Measurements from ENCODE around the gene MECP2. TPM values are rescaled to one million over a fixed set of nuclear protein-coding genes. Genes with fewer than 3 reads are reported as not detected.

MECP2 gene
- total RNA-seq, 1 donor from 2014 or later, result 21.1 TPM

- TF ChIP-seq CTCF (IDR thresholded peaks at IDR 0.05; ENCODE audit: insufficient read depth, low read length, severe bottlenecking), result no peak
- Histone ChIP-seq H3K36me3 (ENCODE audit: control insufficient read depth, insufficient read depth, low read length) (peaks cover 3% of the 10 kb centered on the region), H3K4me3 (ENCODE audit: low read depth, low read length) (no peak overlapping the region), H3K27me3 (ENCODE audit: control insufficient read depth, insufficient read depth, low read length) (no peaks in the 10 kb centered on the region)
- no peak for DNase-seq (ENCODE audit: low read depth)
- FAIRE-seq, result no peak
These were observed 48.1 kb downstream of the MECP2 start for GRCh38 chrX:154049209-154050112.

GRCh38 chrX:154048398-154048797 lies 49.1 kb downstream of the MECP2 start:
- H3K27me3 ChIP-seq (ENCODE audit: control insufficient read depth, insufficient read depth, low read length), result no peaks in the 10 kb centered on the region
- FAIRE-seq (no peak), DNase-seq (ENCODE audit: low read depth) (no peak)
- peaks cover 3% of the 10 kb centered on the region for H3K36me3 ChIP-seq (ENCODE audit: control insufficient read depth, insufficient read depth, low read length)
- no peak for TF ChIP-seq CTCF (IDR thresholded peaks at IDR 0.05; ENCODE audit: insufficient read depth, low read length, severe bottlenecking)
- no peak overlapping the region for H3K4me3 ChIP-seq (ENCODE audit: low read depth, low read length)

- FAIRE-seq (no peak), DNase-seq (ENCODE audit: low read depth) (no peak)
- H3K27me3 ChIP-seq (ENCODE audit: control insufficient read depth, insufficient read depth, low read length), result no peaks in the 10 kb centered on the region
- H3K4me3 ChIP-seq (ENCODE audit: low read depth, low read length), result no peak overlapping the region
- TF ChIP-seq CTCF (IDR thresholded peaks at IDR 0.05; ENCODE audit: insufficient read depth, low read length, severe bottlenecking), result no peak
- H3K36me3 ChIP-seq (ENCODE audit: control insufficient read depth, insufficient read depth, low read length), result peaks cover 3% of the 10 kb centered on the region
These were observed 50.4 kb downstream of the MECP2 start for GRCh38 chrX:154046940-154047610.

GRCh38 chrX:154046031-154046781 lies 51.3 kb downstream of the MECP2 start:
- Histone ChIP-seq H3K27me3 (ENCODE audit: control insufficient read depth, insufficient read depth, low read length) (no peaks in the 10 kb centered on the region), H3K36me3 (ENCODE audit: control insufficient read depth, insufficient read depth, low read length) (peaks cover 3% of the 10 kb centered on the region), H3K4me3 (ENCODE audit: low read depth, low read length) (no peak overlapping the region)
- no peak for TF ChIP-seq CTCF (IDR thresholded peaks at IDR 0.05; ENCODE audit: insufficient read depth, low read length, severe bottlenecking)
- FAIRE-seq (peak; percentile 23), DNase-seq (ENCODE audit: low read depth) (peak; percentile 9)

- no peak for TF ChIP-seq CTCF (IDR thresholded peaks at IDR 0.05; ENCODE audit: insufficient read depth, low read length, severe bottlenecking)
- Histone ChIP-seq H3K27me3 (ENCODE audit: control insufficient read depth, insufficient read depth, low read length) (no peaks in the 10 kb centered on the region), H3K4me3 (ENCODE audit: low read depth, low read length) (no peak overlapping the region), H3K36me3 (ENCODE audit: control insufficient read depth, insufficient read depth, low read length) (no peaks in the 10 kb centered on the region)
- DNase-seq (ENCODE audit: low read depth) (no peak), FAIRE-seq (no peak)
These were observed 53.4 kb downstream of the MECP2 start for GRCh38 chrX:154044091-154044490.
